Activated CD8-positive, alpha-beta memory T cell treated with anti-CD3 and anti-CD28 coated beads for 4 hours (primary cell): Measurements from ENCODE around the gene WDR93.
"Not testable (repeated sequence)": the region's sequence is repeated elsewhere in the genome, so short reads cannot be mapped to it uniquely, and the experiment has no call there.

Experiments used
- DNase-seq, 2 donors: peaks; one replicate each; pipeline ENCODE4 v3.0.0-alpha.2; 2020; ENCODE audit warnings: low read depth in 2 of 2

The WDR93 gene

GRCh38 chr15:89685995-89686394 is 4.6 kb upstream of the WDR93 start:
- DNase-seq = no peak

DNA sequence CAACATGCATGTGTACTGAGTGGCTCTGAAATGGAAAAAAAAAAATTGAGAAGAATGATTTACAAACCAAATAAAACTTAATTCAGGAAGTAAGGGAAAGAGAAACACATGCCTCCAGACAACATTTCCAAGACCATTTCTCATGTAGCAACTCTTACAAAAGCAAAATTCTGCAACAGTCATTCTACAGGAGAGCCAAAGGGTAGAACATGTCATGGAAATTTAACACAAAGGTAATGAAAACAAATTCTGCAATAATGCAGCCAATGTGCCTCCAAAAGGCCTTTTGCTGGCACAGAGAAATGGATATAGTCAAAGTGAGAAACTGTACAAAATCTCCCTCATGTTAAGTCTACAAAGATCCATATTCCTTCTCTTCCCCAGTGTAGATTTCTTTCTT is 4.1 kb upstream of the WDR93 start:
- DNase-seq = no peak

- not testable (repeated sequence) for DNase-seq
Measured at GRCh38 chr15:89689930-89690275, 708 bp upstream of the WDR93 start.

DNA sequence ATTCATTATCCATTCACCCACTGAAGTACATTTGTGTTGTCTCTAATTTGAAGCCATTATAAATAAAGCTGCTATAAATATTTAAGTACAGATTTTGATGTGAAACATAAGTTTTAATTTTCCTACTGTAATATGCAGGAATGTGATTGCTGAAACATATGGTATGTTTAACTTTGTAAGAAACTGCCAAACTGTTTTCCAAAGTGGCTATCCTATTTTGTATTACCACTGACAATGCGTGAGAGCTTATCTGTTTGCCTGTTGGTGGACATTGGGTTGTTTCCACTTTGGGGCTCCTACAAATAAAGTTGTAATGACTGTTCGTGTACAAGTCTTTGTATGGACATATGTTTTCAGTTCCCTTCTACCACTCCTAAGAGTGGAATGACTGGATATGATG is 2.5 kb downstream of the WDR93 start:
- no peak for DNase-seq

DNA sequence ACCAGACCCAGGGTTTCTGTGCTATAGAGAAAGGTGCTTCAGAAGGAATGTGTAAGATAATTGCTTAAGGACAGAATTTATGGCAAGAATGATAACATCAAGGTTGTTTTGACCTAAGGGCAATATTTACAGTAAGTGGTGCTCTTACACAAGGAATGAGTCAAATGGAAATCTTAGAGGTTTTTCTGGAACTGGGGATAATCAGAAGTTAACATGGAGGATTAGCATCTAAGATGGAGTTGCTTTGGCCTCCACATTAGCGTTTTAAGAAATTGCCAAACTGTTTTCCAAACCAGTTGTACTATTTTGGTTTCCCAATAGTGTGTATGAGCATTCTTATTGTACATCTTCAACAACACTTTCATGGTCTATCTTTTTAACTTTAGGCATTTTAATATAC is 3.1 kb downstream of the WDR93 start:
- DNase-seq = no peak

DNA sequence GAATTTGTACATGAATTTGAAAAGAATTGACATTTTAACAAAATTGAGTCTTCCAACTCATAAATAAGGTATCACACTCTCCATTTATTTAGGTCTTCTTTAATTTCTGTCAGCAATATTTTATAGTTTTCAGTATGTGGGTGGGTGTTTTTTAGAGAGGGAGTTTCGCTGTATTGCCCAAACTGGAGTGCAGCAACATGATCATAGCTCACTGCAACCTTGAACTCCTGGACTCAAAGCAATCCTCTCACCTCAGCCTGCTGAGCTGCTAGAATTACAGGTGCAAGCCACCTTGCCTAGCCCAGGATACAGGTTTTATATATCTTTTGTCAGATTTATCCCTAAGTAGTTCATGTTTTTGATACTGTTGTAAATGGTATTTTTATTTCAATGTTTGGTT is 4.6 kb downstream of the WDR93 start:
- no peak for DNase-seq

DNA sequence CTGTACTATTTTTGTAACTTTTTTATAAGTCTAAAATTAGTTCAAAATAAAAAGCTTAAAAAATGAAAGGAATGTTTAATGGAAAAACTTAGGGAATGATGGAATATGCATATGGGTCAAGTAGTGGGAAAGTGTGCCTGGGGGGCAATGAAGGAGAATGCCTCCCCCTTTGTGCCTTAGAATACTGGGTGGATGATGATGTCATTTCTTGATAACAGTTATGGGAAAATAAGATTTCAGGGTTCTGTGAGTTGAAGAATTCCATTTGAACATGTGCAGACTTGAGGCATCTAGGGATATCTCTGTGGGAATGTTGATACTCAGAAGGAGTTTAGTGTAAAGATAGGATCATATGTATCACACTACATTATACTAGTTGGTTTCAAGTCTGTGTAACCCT is 13.8 kb downstream of the WDR93 start:
- no peak for DNase-seq

- no peak for DNase-seq
Measured at GRCh38 chr15:89707577-89707976, 17.0 kb downstream of the WDR93 start.

GRCh38 chr15:89714775-89715174 is 24.2 kb downstream of the WDR93 start:
- DNase-seq = no peak

DNA sequence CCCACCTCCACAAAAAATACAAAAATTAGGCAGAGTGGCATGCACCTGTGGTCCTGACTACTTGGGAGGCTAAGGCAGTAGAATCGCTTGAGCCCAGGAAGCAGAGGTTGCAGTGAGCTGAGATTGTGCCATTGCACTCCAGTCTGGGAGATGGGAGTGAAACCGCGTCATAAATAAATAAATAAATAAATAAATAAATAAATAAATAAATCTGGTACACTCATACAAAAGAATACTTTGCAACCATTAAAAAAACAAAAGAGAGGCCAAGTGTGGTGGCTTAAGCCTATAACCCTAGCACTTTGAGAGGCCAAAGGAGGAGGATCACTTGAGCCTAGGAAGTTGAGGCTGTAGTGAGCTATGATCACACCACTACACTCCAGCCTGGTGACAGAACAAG is 32.4 kb downstream of the WDR93 start:
- DNase-seq = no peak

- no peak for DNase-seq
Measured at GRCh38 chr15:89724621-89725020, 34.0 kb downstream of the WDR93 start.

GRCh38 chr15:89725064-89725463 is 34.5 kb downstream of the WDR93 start:
- DNase-seq = no peak

DNA sequence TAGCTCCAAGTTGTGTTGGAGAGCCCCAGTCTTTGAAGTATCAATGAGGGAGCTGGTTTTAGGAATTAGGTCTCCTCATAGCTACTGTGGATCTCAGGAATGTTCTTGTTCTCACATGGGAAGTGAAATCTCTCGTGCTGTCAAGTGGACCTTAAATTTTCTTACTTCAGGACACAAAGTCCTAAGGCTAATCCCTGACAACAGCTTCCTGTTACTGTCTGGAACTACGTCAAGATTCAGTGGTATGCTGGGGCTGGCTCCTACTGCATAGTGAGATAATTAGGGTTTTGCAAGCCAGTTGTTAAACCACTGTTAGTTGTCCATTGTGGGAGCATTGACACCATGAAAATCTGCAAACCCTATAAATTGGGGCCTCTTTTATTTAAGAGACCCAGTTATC is 37.6 kb downstream of the WDR93 start:
- no peak for DNase-seq

DNA sequence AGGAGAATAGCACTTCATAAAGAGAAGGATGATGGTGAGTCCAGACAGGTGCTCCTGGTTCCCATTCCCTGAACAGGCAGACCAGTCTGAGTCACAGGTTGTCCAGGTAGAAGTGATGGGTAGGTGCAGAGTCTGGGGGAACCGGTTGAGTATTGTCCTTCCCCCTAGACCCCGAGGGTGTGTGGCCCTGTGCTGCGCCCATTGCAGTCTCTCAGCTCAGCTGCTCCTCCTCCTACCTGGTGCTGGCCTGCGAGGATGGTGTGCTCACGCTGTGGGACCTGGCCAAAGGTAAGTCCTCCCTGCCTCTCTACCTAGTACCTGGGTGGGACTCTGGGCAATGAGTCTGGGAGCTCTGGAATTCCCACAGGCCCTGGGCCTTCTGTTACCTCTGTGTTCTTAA is 40.7 kb downstream of the WDR93 start:
- DNase-seq = no peak

GRCh38 chr15:89732451-89733172 is 42.0 kb downstream of the WDR93 start:
- no peak for DNase-seq

- no peak for DNase-seq
Measured at GRCh38 chr15:89735773-89736172, 45.2 kb downstream of the WDR93 start.

GRCh38 chr15:89740137-89740536 is 49.5 kb downstream of the WDR93 start:
- no peak for DNase-seq

- no peak for DNase-seq
Measured at GRCh38 chr15:89743011-89743410, 52.4 kb downstream of the WDR93 start.

GRCh38 chr15:89743594-89743993 is 53.0 kb downstream of the WDR93 start:
- no peak for DNase-seq

- no peak for DNase-seq
Measured at GRCh38 chr15:89745131-89745530, 54.5 kb downstream of the WDR93 start.

DNA sequence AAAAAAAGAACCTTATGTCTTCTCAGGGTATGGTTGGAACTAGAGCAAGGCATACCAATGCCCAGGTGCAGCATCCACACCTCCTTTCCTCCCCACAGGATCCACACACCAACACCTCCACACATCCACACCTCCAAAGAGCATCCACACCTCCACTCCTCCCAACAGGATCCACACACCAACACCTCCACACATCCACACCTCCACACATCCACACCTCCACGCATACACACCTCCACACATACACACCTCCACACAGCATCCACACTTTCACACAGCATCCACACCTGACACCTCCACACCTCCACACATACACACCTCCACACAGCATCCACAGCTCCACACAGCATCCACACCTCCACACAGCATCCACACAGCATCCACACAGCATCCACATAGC is 55.2 kb downstream of the WDR93 start:
- no peak for DNase-seq

GRCh38 chr15:89746386-89746780 is 55.8 kb downstream of the WDR93 start:
- DNase-seq = no peak

DNA sequence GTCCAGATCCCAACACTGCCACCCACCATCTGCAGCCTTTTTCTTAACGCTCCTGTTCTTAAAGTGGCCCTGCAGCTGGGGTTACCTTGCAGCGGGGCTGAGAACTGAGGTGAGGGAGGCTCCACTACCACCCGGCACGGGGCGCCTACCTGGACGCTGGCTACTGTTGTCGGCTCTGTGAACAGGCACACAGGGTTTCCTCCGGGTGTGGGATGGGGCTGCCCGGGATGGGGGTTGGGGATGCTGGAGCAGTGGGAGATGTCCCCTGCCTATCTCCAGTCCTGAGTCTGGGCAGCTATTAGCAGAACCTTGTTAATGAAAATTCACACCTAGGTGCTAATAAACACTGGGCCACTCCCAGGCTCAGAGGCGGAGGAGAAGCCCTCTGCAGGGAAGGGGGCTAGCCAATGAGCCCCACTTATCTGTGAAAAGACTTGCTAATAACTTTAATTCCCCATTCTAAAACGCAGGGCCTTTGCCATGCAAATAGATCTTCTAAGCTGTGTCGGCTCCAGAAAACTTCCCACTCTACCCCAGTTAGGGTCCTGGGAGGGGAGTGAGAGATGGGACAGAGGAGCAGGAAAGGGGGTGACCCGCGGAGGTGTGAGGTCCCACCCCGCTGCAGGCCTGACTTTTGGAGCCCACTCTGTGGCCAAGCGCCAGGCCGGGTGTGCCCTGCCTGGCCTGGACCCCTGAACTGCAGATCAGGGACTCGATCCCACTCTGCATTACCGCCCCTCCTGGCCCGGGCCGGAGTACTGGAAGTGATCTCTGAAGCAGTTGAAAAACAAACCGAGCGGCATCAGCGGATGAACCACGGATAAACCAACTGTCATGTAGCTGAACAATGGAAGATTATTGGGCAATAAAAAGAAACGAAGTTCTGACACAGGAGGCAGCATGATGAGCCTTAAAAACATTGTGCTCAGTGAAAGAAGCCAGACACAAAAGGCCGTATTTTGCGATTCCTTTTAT is 57.4 kb downstream of the WDR93 start:
- DNase-seq = no peak
